H1 (cell line): ENCODE data around the gene IGFL3.

Source experiments
- ASH2L ChIP-seq: fragments of 200-600, 300-600 bp; sonication (generic); IDR thresholded peaks from one replicate; pipeline ENCODE4 v1.7.1; 2017; ENCODE audit warnings: low read length
- CEBPB ChIP-seq: IDR thresholded peaks from 2 replicates; pipeline ENCODE4 v1.6.1; 2012; ENCODE audit warnings: low read depth, low read length
- CHD2 ChIP-seq: IDR thresholded peaks from 2 replicates; pipeline ENCODE4 v1.6.1; 2012; ENCODE audit warnings: low read length, improper control_type of control experiment
- CREB1 ChIP-seq: IDR thresholded peaks from 2 replicates; pipeline ENCODE4 v1.6.1; 2012; ENCODE audit warnings: inconsistent platforms
- CTCF ChIP-seq, 3 experiments: IDR thresholded peaks; 1 replicate in 2 of 3; 2 replicates in 1 of 3; pipeline versions ENCODE4 v1.5.1 to v1.6.1; 2011; ENCODE audit warnings: low read length in 3 of 3, mild to moderate bottlenecking in 3 of 3, inconsistent platforms in 2 of 3, low read depth in 1 of 3, moderate library complexity in 1 of 3; ENCODE audit not compliant: insufficient read depth in 1 of 3; ENCODE audit errors: control extremely low read depth in 1 of 3
- NRF1 ChIP-seq: IDR thresholded peaks from 2 replicates; pipeline ENCODE4 v1.6.1; 2011; ENCODE audit warnings: mild to moderate bottlenecking, low read depth, low read length, improper control_type of control experiment
- POLR2A ChIP-seq, 2 experiments: IDR thresholded peaks; 1 replicate in 1 of 2; 2 replicates in 1 of 2; pipeline ENCODE4 v1.6.1; 2011; ENCODE audit warnings: low read depth in 2 of 2, low read length in 2 of 2, mild to moderate bottlenecking in 2 of 2; ENCODE audit errors: control extremely low read depth in 1 of 2
- POLR2AphosphoS5 ChIP-seq: IDR thresholded peaks from 2 replicates; pipeline ENCODE4 v1.6.1; 2011; ENCODE audit warnings: low read depth, low read length
- SP1 ChIP-seq: IDR thresholded peaks from 2 replicates; pipeline ENCODE4 v1.6.1; 2011; ENCODE audit warnings: low read depth, low read length
- YY1 ChIP-seq: IDR thresholded peaks from 2 replicates; pipeline ENCODE4 v1.6.1; 2011; ENCODE audit warnings: low read depth, mild to moderate bottlenecking, low read length
- ZNF274 ChIP-seq: IDR thresholded peaks from 2 replicates; pipeline ENCODE4 v1.7.0; 2012; ENCODE audit warnings: low read length, borderline replicate concordance; ENCODE audit errors: extremely low read depth

GRCh38 chr19:46111376-46111775 lies 13.1 kb downstream of the IGFL3 start:
- no peak for TF ChIP-seq CEBPB
- no peak for TF ChIP-seq NRF1
- no peak for TF ChIP-seq SP1
- no peak for TF ChIP-seq CHD2
- TF ChIP-seq CTCF (IDR thresholded peaks at IDR 0.05; ENCODE audit: control extremely low read depth in 1 of 3, insufficient read depth in 1 of 3, low read depth in 1 of 3, low read length in 3 of 3), result no peak
- no peak for TF ChIP-seq YY1
- TF ChIP-seq POLR2A (IDR thresholded peaks at IDR 0.05; ENCODE audit: control extremely low read depth in 1 of 2, low read depth in 2 of 2, low read length in 2 of 2), result no peak
- no peak for TF ChIP-seq POLR2AphosphoS5
- TF ChIP-seq ZNF274, result no peak
- no peak for TF ChIP-seq CREB1
- TF ChIP-seq ASH2L, result no peak
